SK-N-SH (cell line): ENCODE data around the gene TEAD1.

Experiments used
- GABPA ChIP-seq: IDR thresholded peaks from 2 replicates; pipeline ENCODE4 v1.4.0; 2012; ENCODE audit warnings: low read depth, mild to moderate bottlenecking
- MXI1 ChIP-seq: IDR thresholded peaks from 2 replicates; pipeline ENCODE4 v1.6.1; 2012; ENCODE audit warnings: mild to moderate bottlenecking, low read depth, low read length, improper control_type of control experiment
- POLR2AphosphoS5 ChIP-seq: IDR thresholded peaks from 2 replicates; pipeline ENCODE4 v1.6.1; 2012; ENCODE audit warnings: low read depth, low read length
- TF ChIP-seq, protein P1 (sequence below): IDR thresholded peaks from 2 replicates; pipeline ENCODE4 v1.4.0; 2012; ENCODE audit warnings: low read depth
- TF ChIP-seq, protein P2 (sequence below): fragments of 200-600 bp; sonication (generic); IDR thresholded peaks from 2 replicates; pipeline ENCODE4 v1.6.1; 2017; ENCODE audit warnings: antibody characterized with exemption, mild to moderate bottlenecking, moderate library complexity

DNA sequence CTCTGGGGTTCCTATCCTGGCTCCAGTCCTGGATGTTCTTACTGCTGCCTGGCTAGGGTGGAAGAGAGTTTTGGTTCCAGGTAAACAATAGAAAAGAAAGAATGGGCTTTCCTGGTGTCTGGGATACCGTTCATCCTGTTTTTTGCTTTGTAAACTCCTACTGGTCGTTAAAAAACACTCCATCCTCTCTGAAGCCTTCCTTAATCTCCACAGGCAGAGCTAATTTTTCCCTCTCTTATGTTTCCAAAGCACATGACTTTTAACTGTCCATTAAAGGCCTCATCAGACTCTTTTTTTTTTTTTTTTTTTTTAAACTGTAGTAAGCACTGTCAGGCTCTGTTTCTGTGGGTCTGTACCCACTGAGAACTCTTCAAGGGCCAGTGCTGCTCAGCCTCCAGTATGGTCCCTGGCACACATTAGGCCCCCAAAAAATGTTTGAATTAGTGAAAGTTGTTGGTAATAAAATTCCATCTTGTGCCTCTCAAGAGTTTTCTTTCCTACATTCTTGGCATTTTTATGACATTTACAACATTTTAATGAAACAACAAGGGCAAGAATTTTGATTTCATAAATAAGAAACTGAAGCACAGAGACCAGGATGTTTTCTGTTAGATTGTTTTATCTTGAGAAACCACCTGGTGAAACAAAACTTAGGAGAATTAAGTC is 104.2 kb downstream of the TEAD1 start:
- TF ChIP-seq, protein P1, sequence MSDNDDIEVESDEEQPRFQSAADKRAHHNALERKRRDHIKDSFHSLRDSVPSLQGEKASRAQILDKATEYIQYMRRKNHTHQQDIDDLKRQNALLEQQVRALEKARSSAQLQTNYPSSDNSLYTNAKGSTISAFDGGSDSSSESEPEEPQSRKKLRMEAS, result no peak
- TF ChIP-seq GABPA (no peak), MXI1 (no peak), POLR2AphosphoS5 (no peak)
- TF ChIP-seq, protein P2, sequence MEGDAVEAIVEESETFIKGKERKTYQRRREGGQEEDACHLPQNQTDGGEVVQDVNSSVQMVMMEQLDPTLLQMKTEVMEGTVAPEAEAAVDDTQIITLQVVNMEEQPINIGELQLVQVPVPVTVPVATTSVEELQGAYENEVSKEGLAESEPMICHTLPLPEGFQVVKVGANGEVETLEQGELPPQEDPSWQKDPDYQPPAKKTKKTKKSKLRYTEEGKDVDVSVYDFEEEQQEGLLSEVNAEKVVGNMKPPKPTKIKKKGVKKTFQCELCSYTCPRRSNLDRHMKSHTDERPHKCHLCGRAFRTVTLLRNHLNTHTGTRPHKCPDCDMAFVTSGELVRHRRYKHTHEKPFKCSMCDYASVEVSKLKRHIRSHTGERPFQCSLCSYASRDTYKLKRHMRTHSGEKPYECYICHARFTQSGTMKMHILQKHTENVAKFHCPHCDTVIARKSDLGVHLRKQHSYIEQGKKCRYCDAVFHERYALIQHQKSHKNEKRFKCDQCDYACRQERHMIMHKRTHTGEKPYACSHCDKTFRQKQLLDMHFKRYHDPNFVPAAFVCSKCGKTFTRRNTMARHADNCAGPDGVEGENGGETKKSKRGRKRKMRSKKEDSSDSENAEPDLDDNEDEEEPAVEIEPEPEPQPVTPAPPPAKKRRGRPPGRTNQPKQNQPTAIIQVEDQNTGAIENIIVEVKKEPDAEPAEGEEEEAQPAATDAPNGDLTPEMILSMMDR, result no peak
